UCSD-AML1 (cell line): ENCODE measurements around the gene CD72.
"Not testable (repeated sequence)": the region's sequence is repeated elsewhere in the genome, so short reads cannot be mapped to it uniquely, and the experiment has no call there.

ENCODE experiments used
- DNase-seq: peaks from one replicate; lab custom pipeline; 2025; ENCODE audit not compliant: unreplicated experiment; lab: John Stamatoyannopoulos, UW

Gene CD72

GRCh38 chr9:35616681-35617459 is 1.3 kb downstream of the CD72 start:
- no peak for DNase-seq

- no peak for DNase-seq
Measured at GRCh38 chr9:35615981-35616680, 2.1 kb downstream of the CD72 start.

DNA sequence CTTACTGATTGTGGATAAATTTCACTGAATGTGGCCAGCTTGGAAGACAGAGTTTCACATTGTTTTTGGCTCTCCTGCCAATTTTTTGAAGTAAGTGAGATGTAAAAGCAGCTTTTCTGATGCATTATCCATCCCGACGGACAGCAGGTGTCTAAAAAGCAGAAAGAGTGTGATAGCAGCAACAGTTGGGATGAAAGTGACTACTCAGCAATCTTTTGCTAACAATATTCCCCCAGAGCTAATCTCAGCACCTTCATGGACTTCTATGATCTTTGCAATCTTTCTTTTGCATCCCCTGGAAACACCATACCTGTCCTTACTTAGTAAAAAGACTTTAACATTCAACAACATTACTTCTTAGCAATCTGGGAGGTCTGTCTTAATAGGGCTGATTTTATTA is 5.4 kb downstream of the CD72 start:
- DNase-seq = no peak

DNA sequence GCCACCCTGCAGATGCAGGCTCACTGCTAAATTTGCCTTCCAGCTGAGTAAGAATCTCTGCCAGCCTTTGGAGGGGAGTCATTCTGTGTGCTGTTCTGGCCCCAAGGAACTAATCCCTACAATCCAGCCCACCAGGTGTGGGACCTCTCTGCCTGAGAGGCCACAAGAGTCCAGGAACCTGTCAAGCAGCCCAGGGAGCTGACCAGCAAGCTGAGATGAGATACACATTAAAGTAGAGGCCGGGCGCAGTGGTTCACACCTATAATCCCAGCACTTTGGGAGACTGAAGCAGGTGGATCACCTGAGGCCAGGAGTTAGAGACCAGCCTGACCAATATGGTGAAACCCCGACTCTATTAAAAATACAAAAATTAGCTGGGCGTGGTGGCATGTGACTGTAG is 6.1 kb downstream of the CD72 start:
- DNase-seq = not testable (repeated sequence)

GRCh38 chr9:35611230-35611797 is 6.9 kb downstream of the CD72 start:
- DNase-seq = peak; percentile 23

- no peak for DNase-seq
Measured at GRCh38 chr9:35609820-35610163, 8.4 kb downstream of the CD72 start.

GRCh38 chr9:35609001-35609819 is 9.0 kb downstream of the CD72 start:
- no peak for DNase-seq

- no peak for DNase-seq
Measured at GRCh38 chr9:35608221-35608620, 10.0 kb downstream of the CD72 start.

- DNase-seq = no peak
Measured at GRCh38 chr9:35606726-35607125, 11.5 kb downstream of the CD72 start.

DNA sequence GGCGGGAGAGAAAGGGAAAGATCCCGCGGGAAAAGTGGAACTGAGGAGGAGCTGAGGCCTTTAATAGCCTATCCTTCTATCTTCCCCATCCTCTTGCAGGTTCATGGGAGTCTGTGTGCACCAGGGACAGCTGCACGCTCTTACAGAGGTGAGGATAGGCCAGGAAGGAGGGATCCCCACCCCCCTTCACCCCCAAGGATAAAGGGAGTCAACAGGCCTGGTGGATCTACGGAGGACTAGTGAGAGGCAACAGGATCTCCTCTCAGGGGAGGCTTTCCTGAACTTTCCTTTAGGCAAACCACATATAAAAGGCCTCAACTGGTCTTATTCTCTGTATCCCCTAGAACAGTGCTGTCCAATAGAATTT is 12.1 kb downstream of the CD72 start:
- DNase-seq = no peak

GRCh38 chr9:35605351-35606137 is 12.7 kb downstream of the CD72 start:
- DNase-seq = no peak

DNA sequence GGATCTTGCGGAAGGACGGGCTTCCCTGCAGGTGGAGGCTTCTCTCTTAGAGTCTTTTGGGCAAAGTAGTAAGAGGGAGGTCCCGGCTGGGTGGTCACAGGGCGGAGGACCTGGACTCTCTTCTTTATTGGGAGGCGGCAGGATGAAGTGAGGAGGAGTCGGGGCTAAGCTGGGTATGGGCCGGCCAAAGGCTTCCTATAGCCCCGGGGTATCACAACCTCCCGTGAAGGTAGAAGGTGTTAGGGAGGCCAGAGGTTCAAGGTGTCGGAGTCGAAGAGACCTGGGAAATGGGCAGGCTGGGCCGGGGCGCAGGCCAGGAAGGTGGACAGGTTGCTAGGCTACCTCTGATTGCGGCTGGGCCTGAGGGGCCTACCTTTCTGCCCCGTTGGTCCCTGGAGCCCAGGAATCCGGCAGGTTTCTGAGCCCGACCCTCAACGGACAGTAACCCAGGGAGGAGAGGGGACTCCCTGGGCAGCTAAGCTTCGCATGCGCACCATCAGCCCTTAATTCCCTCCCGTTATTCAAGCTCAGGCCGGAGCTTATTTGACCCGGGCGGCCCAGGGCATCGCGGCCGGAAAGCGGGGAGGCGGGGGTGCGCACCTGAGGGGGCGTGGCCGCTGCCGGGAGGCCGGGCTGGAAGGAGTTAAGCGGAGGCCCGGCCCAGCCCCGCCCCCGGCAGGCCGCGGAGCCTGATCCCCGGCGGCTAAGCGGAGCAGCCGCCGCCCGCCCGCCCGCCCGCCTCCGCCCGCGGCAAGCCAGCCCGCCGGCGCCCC is 13.4 kb downstream of the CD72 start, which contains the start of gene TESK1:
Gene TESK1 (plus strand): TSS at position 685 of the 773 bp plus-strand sequence. CDS start 358 bp downstream, outside the sequence.
- DNase-seq = peak; percentile 80

DNA sequence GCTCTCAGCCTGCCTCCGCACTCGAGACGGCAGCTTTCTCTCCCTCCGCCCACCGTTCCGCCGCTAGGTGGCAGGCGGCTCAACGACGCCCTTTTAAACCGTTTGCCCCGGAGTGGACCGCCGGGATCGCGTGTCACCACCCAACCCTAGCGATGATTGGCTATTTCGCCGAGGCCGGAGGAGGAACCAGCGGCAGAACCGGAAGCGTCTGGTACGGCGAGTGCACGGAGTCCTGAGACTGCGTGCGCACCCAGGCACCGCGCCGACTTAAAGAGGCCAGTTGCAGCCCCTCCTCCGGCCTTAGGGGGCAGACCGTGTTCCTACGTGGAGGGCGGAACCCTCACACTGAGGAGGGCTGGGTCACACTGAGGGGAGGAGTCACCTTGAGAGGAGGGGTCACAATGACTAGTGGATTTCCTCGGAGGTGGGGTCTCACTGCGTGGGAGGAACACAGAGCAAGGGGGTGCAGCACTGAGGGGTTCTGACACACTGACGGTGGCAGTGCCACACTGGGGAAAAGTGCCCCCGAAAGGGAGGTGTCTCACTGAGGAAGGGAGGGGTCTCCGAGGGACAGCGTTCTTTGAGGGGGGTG is 14.1 kb downstream of the CD72 start:
- DNase-seq = peak; percentile 100

- DNase-seq = peak; percentile 49
Measured at GRCh38 chr9:35603506-35603985, 14.7 kb downstream of the CD72 start.

GRCh38 chr9:35599763-35600604 is 18.2 kb downstream of the CD72 start:
- DNase-seq = peak; percentile 17

DNA sequence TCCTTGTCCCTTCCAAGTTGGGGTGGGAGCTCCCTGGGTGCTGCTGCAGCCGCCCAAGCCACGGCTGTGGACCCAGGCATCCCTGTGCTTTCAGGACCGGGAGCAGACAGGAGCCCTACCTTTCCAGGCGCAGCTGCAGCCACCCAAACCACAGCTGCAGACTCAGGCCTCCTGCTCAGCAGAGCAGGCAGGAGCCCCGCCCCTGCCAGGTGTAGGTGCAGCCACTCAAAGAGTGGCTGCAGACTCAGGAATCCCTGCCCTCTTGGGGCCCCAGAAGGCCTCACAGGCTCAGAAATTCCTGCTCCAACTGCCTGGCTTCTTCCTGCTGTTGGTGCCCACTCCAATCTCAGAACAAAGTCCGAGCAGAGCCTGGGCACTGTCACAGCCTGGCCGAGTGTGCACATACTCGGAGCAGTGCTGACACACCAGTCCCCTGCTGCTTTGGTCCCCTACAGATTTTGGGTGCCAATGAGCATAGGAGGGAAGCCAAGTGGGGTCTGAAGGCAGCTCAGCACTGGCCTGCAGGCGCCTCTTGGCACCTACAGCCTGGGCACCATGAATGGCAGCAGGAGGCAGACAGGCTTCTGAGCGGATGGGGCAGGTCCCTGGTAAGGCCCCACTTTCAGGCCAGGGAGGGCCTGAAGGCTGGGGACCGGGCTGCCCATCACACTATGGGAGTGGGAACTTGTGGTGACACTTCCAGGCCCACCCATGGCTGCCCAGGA is 19.2 kb downstream of the CD72 start:
- no peak for DNase-seq

- not testable (repeated sequence) for DNase-seq
Measured at GRCh38 chr9:35596907-35597306, 21.3 kb downstream of the CD72 start.

DNA sequence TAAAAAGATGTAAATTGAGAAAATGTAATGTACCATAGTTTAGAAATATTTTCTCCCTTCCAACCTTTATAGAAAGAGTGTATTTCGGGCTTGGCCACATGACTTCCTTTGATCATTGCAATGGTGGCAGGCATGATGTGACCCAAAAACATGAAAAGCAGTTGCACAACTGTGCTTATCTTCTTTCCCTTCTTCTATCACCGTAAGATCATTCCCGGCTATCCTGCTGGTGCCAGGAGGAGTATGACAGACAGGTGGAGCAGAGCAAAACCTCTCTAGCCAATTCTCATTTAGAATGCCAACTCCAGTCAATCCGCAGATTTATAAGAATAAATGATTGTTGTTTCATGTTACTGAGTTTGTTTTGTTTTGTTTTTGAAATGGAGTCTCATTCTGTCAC is 23.7 kb downstream of the CD72 start:
- no peak for DNase-seq
